Keratinocyte (primary cell): Measurements from ENCODE around the gene RANBP3.

Experiments used
- EZH2 ChIP-seq: IDR thresholded peaks from one replicate; pipeline ENCODE4 v1.6.1; 2012; ENCODE audit warnings: inconsistent platforms, mild to moderate bottlenecking, low read length, moderate library complexity
- TF ChIP-seq, protein P1 (sequence below), 3 experiments: IDR thresholded peaks in 1 of 3; conservative IDR thresholded peaks in 1 of 3; optimal IDR thresholded peaks in 1 of 3; 2 replicates in 2 of 3; 3 replicates in 1 of 3; pipeline versions ENCODE3 to v1.5.1; 2011; ENCODE audit warnings: low read length in 3 of 3, mild to moderate bottlenecking in 3 of 3, moderate library complexity in 2 of 3, control low read depth in 1 of 3, inconsistent platforms in 1 of 3; ENCODE audit not compliant: insufficient read depth in 2 of 3; ENCODE audit errors: extremely low read depth in 1 of 3

DNA sequence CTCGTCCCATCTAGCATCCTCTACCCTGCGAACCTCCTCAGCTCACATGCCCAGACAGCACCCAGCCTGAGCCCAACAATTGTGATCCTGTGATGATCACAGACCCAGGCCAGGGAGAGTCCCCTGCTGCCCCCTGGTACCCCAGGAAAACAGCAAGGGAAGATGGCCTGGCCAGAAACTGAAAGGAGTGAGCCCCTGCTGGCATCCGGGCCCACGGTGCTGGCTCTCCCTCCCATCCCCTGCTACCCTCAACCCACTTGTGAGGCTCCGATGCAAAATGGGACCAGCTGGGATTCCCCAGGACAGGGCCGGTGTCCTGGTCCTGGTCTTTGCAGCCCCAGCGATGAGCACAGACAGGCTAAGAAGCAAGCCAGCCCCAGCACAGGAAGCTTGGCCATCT, 14.1 kb downstream of the RANBP3 start:
- TF ChIP-seq, protein P1, sequence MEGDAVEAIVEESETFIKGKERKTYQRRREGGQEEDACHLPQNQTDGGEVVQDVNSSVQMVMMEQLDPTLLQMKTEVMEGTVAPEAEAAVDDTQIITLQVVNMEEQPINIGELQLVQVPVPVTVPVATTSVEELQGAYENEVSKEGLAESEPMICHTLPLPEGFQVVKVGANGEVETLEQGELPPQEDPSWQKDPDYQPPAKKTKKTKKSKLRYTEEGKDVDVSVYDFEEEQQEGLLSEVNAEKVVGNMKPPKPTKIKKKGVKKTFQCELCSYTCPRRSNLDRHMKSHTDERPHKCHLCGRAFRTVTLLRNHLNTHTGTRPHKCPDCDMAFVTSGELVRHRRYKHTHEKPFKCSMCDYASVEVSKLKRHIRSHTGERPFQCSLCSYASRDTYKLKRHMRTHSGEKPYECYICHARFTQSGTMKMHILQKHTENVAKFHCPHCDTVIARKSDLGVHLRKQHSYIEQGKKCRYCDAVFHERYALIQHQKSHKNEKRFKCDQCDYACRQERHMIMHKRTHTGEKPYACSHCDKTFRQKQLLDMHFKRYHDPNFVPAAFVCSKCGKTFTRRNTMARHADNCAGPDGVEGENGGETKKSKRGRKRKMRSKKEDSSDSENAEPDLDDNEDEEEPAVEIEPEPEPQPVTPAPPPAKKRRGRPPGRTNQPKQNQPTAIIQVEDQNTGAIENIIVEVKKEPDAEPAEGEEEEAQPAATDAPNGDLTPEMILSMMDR (optimal IDR thresholded peaks at IDR 0.05 in 1 of 3, IDR thresholded peaks at IDR 0.05 in 1 of 3, conservative IDR thresholded peaks at IDR 0.05 in 1 of 3; ENCODE audit: extremely low read depth in 1 of 3, insufficient read depth in 2 of 3, low read length in 3 of 3), result no peak
- TF ChIP-seq EZH2, result no peak
